OCI-LY3 (cell line): ENCODE measurements around the gene GRIK4.

Experiments
- CTCF ChIP-seq: fragments of 200-600, 300-600 bp; sonication (generic); IDR thresholded peaks from 2 replicates; pipeline ENCODE4 v1.5.1; 2014; ENCODE audit warnings: antibody characterized with exemption, low read length, low read depth
- EZH2phosphoT487 ChIP-seq: fragments of 200-600 bp; shearing (Covaris generic); IDR thresholded peaks from 2 replicates; pipeline ENCODE4 v1.6.1; 2018; ENCODE audit warnings: antibody characterized with exemption, mixed run types, low read depth

- TF ChIP-seq CTCF: no peak
- no peak for TF ChIP-seq EZH2phosphoT487
These were observed 232.8 kb downstream of the GRIK4 start for GRCh38 chr11:120744016-120744994.
